Neural cell (in vitro differentiated cells): ENCODE data around the gene RABIF. TPM values are rescaled to one million over a fixed set of nuclear protein-coding genes. Genes with fewer than 3 reads are reported as not detected.

Experiments
- polyA plus RNA-seq: library from polyadenylated mRNA; depleted of rRNA; stranded (reverse); fragments of >200 nt; gene quantifications from 2 replicates; pipeline ENCODE4 v1.2.3, GENCODE V29; 2014
- small RNA-seq, 3 experiments: library from RNA; depleted of rRNA; stranded (forward); fragments of <200 nt; gene quantifications; one replicate each; pipeline ENCODE3, GENCODE V24; 2012

Gene RABIF
- polyA plus RNA-seq, 1 donor from 2014 or later, result 13.3 TPM

Small RNA genes lying within 50 kb of the gene (small RNA-seq; reads per million reads assigned to genes)
- 0 to 1.2 (median 0) reads per million in 3 experiments for gene RF00019

Other genes starting within 250 kb of the RABIF start
- 0.04 and 0.16 TPM in 2 replicates for gene SYT2, start 178.7 kb downstream of the RABIF start, polyA plus RNA-seq
- 88.4 and 103 TPM in 2 replicates for gene KDM5B, start 80.7 kb downstream of the RABIF start, polyA plus RNA-seq
- 0.76 and 1.5 TPM in 2 replicates for gene PCAT6, start 78.2 kb downstream of the RABIF start, polyA plus RNA-seq
- 62.5 and 62.8 TPM in 2 replicates for gene KLHL12, start 38.1 kb upstream of the RABIF start, polyA plus RNA-seq
- gene ADIPOR1, start 69.2 kb upstream of the RABIF start, polyA plus RNA-seq, result 69.6 and 72.3 TPM in 2 replicates
- 62.9 and 65.6 TPM in 2 replicates for gene CYB5R1, start 78.1 kb upstream of the RABIF start, polyA plus RNA-seq
- 234 and 237 TPM in 2 replicates for gene TMEM183A, start 118.2 kb upstream of the RABIF start, polyA plus RNA-seq
- 1.6 and 4.0 TPM in 2 replicates for gene PPFIA4, start 137.3 kb upstream of the RABIF start, polyA plus RNA-seq
- not detected in 2 replicates for gene MYOG, start 196.9 kb upstream of the RABIF start, polyA plus RNA-seq
- 7.2 and 18.0 TPM in 2 replicates for gene ADORA1, start 238.6 kb upstream of the RABIF start, polyA plus RNA-seq